Putamen (tissue), 1 donor: ENCODE results near the gene SLC51B.
"Not testable (repeated sequence)": the region's sequence is repeated elsewhere in the genome, so short reads cannot be mapped to it uniquely, and the experiment has no call there.

ENCODE experiments used
- DNase-seq: peaks from one replicate; pipeline ENCODE4 v3.0.0-alpha.2; 2016; ENCODE audit warnings: low spot score

Gene SLC51B

DNA sequence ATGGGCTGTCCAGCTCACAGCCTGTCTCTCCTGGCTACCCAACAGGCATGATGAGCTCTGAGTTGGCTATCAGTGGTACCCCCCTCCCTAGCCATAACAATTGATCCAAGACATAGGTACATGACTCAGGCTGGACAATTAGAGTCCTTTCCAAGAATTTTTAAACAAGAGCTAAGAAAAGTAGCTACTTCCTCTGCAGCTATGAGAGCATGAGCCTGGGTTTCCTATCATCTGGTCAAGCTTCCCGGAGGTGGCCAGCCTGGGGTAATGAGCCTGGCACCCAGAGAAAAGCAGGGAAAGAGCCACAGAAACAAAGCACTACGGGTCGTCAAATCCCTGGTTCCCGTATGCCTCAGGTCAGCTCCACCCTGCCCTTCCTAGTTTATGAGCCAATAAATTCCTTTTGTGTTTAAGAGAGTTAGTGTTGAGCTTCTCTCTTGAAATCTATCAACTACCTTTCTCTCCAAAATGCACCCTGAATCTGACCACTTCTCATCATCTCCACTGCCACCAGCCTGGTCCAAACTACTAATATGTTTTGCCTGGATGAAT lies 2.3 kb upstream of the SLC51B start:
- no peak for DNase-seq

DNA sequence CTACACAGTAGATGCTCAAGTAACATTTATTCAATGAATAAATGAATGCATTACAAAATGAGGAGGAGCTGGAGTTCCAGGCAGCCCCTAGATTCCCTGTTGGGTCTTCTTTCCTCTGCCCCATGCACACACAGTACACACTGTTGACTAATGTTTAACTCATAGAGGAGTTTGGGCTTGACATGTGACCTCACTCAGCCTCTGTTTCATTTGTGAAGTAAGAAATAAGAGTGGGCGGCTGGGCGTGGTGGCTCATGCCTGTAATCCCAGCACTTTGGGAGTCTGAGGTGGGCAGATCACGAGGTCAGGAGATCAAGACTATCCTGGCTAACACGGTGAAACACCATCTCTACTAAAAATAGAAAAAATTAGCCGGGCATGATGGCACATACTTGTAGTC lies 969 bp upstream of the SLC51B start:
- DNase-seq: not testable (repeated sequence)

DNA sequence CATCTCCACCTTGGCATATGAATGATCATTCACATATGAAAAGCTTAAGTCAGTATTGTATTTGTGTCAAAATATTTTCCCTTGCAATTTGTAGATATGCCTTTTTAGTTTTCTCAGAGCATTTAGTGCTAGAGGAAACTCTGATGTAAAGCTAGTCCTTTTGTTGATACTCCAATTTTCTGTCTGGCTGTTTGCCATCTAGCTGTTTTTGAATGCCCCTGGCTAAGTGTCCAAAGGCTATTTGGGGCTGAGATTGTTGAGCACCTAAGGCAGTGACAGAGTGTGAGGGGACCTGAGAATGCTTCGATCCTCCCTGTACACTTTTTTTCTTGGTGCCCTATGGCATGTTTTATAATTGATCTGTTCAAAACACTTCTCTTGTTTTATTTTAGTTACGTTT lies 3.1 kb downstream of the SLC51B start:
- DNase-seq: no peak

DNA sequence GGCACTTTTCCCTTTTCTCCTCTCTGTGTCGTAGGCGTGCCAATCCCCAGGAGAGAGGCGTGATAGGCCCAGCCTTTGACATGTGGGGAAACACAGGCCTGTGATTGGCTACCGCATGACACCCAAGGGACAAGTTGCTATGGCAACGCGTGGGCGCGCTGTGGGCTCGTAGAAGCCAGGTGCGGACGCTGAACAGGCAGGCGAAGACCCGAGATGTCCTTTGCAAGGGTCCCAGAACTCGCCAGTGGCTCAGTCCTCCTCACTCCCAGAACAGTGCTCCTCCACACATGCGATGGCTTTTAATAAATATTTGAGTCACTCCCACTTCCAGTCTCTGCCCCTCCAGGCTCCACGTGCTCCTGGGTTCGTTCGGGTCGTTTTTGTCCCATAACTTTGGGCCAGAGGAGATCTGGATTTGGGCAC lies 4.2 kb downstream of the SLC51B start:
- DNase-seq: peak; percentile 94

DNA sequence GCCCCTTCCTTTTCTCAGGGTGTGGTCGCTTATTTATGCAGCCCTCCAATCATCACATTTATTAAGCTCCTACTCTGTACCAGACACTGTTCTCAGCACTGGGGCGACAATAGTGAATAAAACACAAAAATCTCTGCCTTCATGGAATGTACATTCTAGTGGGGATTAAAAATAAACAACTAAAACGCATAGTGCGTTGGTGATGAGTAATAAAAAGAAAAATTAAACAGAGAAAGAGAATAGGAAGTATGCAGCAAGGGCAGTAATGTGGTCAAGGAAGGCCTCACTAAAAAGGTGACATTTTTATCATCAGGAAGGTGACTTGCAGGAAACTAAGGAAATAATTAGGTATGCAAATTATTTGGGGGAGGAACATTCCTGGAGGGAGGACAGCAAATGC lies 5.1 kb downstream of the SLC51B start:
- DNase-seq: no peak

DNA sequence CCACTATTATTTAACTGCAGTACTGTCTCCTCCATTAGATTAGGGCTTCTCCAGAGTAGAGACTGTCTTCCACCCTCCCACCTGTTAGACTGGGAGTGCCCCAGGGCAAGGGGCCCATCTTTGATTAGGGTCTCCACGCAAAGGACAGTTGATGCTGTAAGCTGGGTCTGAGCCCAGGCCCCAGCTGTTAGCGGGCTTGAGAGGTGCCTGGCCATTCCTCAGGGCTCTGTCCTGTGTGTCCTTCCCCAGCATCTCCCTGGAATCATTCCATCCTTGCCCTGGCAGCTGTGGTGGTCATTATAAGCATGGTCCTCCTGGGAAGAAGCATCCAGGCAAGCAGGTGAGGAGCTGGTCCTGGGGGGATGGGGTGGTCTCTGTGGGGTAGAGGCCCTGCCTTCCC lies 6.1 kb downstream of the SLC51B start:
- DNase-seq: no peak

DNA sequence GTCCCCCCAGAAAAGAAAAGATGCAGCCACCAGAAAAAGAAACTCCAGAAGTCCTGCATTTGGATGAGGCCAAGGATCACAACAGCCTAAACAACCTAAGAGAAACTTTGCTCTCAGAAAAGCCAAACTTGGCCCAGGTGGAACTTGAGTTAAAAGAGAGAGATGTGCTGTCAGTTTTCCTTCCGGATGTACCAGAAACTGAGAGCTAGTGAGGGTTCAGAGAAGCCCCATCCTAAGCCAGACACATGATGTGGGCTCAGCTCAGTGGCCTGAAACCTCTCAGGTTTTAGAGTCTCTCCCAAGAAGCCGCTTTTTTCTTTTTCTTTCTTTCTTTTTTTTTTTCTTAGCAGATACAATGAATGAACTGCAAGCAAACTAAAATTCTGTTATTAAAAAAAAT lies 7.8 kb downstream of the SLC51B start:
- no peak for DNase-seq

DNA sequence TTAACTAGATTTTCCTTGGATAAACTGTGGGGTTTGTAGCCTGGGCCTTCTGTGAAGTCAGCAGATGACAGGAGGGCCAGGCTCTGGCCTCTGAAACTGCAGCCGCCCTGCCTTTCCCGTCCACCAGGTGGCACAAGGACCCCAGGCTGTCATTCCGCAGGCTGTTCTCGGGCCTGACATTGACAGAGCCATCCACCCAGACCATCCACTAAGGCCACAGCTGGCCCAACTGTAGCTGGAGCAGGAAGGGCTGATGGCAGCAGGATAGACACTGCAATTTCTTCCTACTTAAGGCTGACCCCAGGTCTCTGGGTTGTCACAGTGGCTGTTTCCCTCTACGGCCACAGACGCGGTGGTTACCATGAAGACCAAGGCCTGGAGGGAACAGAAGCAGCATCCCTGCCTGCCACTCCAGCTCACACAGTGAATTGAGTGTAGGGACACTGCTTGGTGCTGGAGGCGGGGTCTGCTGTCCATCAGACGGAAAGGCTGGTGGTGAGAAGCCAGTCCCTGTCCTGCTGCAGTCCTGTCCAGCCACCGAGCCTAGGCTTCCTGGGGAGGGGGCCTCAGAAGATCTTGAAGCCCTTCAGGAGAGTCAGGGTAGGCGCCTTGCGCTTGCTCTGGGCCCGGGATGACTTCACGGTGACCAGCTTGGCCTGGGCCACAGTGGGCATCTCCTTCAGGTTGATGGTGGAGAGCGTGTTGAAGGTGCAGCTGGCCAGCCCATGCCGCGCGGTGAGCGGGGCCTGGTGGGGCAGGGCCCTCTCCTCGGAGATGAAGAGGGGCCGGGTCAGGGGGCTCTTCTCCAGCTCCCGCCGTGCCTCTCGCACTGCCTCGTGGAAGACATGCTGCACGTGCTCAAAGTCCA lies 9.4 kb downstream of the SLC51B start:
- peak; percentile 64 for DNase-seq

DNA sequence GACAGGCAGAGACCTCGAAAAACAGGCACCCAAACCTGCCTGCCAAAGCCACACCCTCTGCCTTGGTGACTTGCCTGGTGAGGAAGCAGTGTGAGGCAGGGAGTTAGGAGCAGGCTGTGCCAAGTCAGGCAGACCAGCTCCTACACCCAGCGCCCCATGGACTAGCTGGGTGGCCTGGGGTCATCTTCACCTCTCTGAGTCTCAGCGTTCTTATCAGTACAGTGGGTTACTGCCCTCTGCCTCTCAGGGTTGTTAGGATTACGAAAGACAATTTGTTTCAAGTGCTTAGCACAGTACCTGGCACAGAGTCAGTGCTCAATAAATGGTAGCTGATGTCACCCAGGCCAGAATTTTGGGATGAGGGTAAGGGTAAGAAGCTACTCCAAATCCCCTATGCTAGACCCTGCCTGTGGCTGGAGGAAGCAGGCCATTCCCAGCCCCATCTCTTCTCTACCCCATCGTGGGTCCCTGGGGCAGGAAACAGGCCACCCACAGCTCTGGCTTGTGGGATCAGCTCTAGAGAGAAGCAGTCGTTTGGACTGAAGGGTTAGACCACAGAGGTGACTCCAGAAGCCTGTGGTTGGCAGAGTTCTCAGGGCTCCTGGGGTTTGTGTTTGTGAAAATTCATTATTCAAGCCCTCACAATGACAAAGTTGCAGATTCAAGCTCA lies 10.1 kb downstream of the SLC51B start:
- DNase-seq: no peak

DNA sequence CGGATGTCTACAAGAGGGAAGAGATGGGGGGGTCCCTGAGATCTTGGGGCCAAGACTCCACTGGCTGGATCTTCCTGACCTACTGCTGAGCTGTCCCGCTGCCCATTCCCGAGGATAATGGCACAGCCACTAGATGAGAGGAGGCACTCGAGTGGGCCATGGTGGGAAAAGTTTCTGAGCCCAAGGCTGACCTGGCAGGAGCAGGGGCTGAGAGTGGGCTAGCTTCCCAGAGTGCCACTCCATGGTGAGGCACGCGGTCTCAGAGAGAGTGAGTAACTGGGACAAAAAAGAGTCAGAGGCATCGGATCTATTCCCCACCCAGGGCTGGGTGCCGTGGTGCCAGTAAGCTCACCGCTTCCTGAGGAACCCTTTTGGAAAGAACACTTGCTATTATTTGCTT lies 10.9 kb downstream of the SLC51B start:
- DNase-seq: no peak

DNA sequence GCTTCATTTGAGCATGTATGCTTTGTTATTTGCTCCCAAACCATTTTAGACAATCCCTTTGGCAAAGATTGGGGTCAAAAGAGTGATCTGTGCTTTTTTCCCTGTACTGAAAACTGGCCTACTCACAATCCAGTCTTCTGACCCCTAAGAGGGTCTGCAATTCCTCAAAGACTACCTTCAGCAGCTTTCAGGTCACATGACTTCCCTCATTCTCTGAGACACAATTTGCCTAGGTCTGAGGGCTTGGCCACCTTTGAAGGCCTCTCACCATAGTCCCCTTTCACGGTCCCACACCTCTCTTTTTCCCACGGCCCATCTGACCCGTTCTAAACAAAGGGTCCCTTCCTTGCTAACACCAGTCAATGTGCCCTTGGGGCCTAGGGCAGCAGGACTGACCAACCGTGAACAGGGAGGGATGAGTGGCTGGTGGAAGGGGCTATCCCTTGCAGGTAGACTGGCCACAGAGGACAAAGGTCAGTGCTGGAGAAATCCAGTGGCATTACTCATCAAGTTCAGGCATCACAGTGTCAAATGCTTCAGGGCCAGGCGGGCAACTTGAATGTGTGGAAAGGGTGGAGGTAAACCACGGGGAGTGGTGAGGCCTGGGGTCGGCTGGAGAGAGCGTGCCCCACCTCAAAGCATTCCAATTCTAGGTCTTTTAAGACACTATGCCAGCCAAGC lies 11.8 kb downstream of the SLC51B start:
- DNase-seq: no peak

DNA sequence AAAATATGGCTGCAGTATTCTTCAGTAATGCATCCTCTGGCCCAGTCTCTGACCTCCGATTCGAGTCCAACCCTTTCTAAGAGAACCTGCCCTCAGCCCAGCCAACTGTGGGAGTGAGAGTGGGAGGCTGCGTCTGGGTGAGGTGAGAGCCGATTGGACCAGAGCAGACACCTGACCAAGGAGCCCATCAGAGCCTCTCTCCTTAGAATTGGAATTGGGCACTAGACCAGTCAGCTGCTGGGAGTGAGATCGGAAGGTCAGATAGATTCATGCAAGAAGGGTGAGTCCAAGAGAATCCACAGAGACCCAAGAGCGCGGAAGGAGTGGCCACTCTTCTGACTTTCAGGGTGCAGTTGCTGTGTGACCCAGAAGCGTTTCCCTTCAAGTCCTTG lies 12.4 kb downstream of the SLC51B start:
- DNase-seq: no peak

DNA sequence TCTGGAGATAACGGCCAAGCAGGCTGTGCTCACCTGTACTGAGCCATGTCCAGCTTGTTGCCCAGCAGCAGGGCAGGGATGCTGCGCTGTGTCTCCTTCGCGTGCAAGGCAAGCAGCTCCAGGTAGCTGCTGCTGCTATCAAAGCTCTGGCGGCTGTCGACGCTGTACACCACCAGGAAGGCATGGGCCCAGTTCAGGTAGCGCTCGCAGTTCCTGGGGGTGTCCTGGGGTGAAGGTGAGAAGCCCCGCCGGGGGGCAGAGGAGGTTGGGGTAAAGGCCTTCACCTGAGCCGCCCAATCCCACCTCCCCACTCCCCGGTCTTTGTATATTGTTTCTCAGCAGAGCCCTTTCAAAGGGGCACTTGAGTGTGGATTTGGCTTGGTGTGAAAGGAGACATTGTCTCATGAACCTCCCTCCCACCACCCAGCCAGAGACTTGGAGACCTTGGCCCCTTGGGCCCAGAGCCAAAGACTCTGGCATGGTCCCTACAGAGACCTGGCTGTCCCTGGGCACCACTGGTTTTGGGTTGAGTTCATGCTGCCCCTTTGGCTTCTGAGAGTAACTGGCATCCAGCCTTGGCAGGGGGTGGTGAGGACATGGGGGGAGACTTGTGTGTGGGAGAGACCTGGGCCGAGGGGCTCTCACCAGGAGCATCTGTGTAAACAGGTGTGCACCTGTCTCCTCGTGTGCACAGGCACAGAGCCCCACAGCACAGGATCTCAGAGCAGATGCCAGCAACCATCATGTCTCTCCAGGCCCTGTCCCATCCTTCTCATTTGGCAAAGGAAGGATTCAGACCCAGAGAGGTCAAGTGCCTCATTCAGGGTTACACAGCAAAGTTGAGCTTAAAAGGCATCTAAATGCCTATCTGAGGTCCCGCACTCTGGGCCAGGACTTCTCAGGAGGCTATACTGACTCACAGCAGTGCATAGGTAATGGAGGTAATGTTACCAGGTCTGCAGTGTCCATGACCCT lies 13.5 kb downstream of the SLC51B start:
- no peak for DNase-seq

DNA sequence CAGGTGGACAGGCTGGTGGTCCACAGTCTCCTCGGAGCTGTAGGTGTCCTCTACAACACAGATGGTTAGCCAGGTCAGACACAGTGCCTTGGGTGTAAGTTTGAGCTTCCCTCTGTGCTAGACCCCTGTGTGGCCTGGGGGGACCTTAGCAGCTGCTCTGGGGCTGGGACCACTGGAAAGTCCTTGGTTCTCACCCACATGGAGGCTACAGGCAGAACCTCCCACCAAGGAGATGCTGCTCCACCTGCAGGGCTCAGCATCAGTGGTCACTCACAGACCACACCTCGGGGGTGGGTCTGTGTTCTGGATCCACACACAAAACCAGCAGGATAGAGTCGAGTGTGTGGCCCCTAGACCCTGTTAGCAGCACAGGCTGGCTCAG lies 14.2 kb downstream of the SLC51B start:
- DNase-seq: no peak

DNA sequence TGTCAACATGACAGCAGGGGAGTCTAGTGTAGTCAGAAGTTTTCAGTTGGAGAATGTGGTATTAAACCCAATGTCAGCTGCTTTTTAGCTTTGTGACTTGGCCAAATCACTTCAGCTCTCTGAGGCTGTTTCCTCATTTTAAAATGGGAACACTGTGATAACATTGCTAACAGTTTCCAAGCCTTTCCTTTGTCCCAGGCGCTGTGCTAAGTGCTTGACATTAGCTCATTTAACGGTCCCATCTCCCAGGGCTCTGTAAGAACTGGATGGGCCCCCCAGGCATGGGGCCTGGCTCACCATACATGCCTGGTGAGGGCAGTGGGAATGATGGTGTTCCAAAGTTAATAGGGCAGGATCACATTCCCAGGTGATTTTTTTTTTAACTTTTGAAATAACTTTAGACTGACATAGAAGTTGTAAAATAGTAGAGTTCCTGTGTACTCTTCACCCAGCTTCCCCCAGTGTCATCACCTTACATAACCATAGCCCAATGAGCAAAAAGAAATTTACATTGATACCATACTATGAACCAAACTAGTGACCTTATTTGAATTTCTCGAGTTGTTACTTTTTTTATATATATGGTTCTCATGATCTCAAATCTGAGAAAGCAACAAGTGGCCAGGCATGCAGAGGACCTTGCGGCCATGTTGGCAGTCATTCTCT lies 14.9 kb downstream of the SLC51B start:
- DNase-seq: no peak

DNA sequence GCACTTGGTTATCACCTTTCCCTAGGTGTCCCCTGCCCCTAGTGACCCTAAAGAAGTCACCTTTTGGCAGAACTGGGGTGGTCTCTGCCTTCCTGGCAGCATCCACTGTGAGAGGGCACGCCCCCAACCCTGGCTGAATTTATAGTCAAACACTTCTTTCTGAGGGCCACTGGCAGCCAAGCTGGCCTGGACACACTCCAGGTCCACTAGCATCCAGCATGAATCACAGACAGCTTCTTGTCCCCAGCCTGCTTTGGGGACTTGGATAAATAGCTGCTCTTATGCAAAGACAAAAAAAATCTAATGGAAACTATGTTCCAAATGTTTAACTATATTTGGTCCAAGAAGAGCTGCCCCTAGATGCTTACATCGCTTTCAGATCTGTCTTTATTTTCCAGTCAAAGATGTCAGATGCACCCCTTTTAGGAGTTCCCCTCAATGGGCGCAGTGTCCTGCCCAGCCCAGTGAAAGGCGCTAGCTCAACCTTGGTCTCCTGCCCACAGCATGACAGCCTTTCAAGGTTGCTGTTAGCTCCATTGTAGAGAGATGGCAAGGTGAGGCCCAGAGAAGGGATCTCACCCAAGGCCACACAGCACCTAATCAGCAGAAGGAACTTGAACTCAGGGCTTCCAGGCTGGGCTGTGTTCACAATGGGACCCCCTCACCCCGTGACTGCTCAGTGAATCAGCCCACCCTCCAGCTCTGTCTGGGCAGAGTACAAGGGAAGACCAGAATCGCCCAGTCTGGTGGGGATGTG lies 15.6 kb downstream of the SLC51B start:
- DNase-seq: peak; percentile 71

DNA sequence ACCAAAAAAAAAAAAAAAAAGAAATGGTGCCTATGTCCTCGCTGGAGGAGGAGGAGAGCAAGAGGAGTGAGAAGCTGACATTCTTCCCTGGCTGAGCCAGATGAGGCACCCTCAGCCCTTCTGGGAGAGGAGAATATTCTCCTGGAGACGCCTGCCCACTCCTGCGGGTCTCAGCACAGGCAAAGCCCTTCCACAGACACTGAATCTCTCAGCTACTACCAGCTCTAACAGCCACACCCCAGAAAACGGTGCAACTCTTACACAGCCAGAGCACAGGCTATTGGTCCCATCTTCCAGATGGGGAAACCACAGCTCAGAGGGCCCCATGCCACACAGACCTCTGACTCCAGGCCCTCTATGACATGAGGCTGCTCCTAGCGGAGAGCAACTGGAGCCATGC lies 16.9 kb downstream of the SLC51B start:
- no peak for DNase-seq

DNA sequence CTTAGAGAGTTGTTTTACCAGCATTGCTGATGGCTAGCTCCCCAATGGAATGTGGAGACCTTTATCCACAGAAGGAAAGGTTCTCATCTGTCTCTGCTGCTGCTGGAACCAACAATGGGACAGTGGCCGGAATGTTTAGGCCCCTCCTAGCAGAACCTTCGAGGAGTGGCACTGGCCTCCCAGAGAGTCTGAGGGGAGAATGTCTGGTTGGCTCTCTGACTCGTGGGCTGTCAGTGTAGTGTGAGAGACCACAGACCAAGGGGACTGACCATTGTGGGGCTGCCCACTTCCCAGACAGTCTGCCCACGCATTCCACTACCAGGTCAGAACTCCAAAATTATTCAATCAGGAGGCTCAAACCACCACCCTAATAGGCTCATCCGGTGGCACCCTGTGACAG lies 17.5 kb downstream of the SLC51B start:
- no peak for DNase-seq

DNA sequence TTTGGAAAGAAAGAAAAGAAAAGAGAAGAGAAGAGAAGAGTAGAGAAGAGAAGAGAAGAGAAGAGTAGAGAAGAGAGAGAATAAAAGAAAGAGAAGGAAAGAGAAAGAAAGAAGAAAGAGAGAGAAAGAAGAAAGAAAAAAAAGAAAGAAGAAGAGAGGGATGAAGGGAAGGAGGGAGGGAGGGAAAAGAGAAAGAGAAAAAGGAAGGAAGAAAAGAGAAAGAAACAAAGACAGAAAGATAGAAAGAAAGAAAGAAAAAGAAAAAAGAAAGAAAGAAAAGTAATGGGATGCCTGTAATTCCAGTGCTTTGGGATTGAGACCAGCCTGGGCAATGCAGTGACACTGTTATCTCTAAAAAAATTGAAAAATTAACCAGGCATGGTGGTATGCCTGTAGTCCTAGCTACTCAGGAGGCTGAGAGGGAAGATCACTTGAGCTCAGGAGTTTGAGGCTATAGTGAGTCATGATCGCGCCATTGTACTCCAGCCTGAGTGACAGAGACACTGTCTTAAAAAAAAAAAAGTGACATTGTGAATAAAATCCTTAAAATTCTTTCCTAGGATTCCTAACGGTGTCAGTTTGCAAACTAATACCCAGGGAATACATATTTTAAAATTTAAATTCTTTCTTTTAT lies 20.9 kb downstream of the SLC51B start:
- no peak for DNase-seq
